ENCODE measurements around the gene ADGRA3.

Gene ADGRA3

DNA sequence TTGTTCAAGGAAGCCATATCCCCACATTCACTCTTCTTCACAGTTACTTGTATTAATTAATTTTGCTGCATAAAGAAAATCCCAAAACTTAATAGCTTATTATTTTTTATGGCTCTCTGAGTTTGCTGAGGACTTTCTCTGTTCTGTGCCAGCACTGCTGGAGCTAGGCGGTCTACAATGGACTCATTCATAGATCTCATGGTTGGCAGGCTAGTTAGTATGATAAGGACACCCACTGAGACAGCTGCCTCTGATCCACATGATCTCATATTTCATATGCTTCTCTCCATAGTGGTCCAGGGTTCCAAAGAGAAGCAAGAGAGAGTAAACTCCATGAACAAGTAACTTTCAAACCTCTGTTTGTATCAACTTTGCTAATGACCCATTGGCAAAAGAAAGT is 170.2 kb downstream of the ADGRA3 start:
- no peak for DNase-seq

DNA sequence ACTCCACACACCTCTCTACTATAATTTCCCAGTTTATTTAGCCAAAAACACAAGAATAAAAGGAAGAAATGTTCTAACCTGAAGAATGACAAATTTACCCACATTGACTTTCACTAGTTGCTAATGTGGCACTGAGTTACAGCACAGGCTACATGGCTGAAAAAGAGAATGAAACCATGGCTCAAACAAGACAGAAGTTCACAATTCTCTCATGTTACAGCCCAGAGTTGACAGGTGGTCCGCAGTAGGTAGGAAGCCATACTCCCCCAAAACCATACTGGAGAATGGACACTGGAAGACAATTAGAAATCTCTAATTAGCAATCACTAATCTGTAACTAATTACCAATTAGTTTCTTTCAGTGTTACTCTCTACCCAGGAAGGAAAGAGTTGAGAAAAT is 170.8 kb downstream of the ADGRA3 start:
- DNase-seq = no peak

GRCh38 chr4:22343606-22344005 is 172.3 kb downstream of the ADGRA3 start:
- no peak for DNase-seq

DNA sequence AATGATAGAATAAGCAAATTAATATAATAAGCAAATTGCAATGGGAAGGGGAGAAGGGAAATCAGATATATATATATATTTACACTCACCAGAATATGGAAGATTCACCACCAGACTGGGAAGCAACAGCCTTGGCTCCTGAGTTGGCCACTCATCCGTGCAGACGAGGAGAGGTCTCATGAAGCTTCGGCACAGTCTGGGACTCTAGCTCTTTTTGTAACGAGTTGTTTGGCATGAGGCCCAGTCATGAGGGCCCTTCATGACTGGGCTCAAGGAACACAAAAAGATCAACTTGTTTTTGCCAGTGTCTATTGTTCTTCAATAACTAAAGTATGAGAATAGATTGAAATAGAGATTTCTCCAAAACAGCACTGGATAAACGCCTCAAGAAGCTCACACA is 176.4 kb downstream of the ADGRA3 start:
- DNase-seq = no peak

DNA sequence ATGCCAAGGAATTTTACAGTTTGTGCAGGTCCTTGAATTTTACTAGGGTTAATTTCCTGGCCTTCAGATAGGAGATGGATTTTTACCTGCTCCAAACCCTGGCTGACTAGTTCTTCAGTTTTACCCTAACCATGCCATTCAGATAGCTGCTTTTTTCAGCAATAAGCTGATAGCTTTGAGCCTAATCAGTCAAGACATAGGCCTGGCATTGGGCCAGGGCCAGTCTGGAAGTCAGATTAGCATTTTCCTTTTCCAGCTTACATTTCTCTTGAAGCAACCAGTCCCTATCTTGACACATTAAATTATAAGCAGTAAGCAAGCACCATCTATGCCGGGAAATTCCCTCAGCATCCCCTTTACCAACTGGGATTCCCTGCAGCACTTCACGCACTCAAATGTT is 177.1 kb downstream of the ADGRA3 start:
- DNase-seq = no peak
